Myocyte (in vitro differentiated cells): ENCODE measurements around the gene MAP2K5. TPM values are rescaled to one million over a fixed set of nuclear protein-coding genes. Genes with fewer than 3 reads are reported as not detected.

Experiments used
- DNase-seq: peaks from one replicate; pipeline ENCODE4 v3.0.0-alpha.2; 2012; ENCODE audit warnings: low read depth
- total RNA-seq: library from RNA; depleted of rRNA; stranded (reverse); fragments of >200 nt; gene quantifications from 2 replicates; pipeline ENCODE4 v1.2.3, GENCODE V29; 2014

MAP2K5 gene
- total RNA-seq, 1 donor from 2014 or later = 8.9 TPM

DNA sequence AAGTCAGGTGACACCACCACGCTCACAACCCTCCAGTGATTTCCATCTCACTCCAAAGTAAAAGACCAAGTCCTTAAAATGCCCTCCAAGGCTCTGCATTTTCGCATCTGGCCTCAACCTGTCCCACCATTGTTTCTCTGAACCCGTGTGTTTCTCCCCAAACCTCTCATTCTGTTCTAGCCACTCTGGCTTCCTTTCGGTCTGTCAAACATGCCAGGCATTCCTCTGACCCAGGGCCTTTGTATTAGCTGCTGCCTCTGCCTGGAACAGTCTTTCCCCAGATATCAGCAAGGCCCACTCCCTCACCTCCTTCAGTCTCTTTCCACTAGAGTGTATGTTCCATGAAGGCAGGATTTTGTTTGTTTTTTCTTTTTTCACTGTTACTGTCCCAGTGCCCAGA lies 16.0 kb downstream of the MAP2K5 start:
- no peak for DNase-seq

DNA sequence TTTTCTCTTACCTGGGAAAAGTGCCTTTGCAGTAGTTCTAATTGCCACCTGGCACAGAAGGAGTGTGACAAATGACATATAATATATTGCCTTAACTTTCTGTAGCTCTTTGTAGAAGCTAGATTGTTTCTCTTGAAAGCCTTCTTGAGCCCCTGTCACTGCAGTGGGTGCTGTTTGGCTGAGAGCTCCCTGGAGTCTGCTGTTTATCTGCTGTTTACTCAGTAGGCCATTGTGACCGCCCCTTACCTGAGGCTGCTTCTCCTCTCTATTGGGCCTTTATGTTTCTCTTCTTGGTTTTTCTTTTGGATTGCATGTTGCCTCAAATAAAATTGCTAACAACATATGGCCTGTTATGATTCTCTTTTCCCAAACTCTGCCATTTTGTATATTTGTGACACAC lies 16.7 kb downstream of the MAP2K5 start:
- no peak for DNase-seq

GRCh38 chr15:67559576-67559975 lies 17.1 kb downstream of the MAP2K5 start:
- no peak for DNase-seq

DNA sequence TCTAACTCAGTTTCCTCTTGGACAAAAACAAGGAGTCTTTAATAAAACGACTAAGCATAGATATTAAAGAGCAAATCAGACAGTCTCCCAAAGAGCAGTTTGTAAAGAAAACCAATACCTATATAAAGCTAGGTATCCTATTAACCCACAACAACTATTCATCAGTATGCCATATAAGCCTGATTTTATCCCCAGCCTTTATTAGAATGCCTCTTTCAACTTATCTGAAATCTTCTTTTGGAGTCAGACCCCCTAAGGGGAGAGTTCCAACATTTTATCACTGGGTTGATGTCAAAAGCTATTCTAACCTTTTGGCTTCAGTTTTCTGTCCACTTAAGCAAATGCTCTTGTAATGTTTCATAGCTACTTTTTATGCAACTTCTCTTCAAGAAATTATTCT lies 17.8 kb downstream of the MAP2K5 start:
- DNase-seq = no peak

- DNase-seq = no peak
These were observed 20.6 kb downstream of the MAP2K5 start for GRCh38 chr15:67563092-67563491.

DNA sequence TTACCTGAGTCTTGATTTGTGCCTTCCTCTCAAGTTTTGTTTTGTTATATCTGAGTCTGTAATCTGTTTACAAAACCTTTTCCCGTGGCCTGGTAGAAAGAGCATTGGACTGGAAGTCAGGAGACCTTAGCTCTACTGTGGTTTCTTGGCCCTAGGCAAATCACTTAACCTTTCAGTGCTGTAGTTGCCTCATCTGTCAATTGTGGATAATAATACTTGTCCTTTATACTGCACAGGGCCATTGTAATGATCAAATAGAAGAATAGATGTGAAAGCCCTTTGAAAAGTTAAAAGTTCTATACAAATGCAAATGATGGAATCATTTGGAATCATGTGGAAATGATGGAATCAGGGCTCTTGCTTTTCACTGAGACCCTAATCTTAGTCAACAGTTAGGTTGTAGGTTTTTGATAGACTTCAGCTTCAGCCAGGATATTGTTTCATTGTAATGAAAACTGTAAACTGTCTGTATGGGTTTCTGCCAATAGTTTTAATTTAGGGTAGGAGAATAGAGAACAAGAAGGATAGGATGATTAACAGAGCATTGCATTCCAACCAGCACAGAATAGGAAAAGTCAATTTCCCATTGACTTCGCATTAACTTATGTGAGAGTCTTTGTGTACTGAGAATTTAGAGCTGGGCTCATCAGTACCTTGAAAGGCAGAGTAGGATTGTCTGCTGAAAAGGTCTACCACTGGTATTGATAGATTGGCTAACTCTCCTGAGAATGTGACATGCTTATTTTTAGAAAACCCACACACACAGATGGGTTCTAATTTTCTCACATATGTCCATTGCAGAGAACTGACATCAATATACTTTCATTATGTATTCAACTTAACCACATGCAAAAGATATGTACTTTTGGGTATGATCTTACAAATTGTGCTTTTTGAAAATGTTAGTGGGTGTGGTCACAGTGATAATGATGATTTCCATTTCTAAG lies 21.8 kb downstream of the MAP2K5 start:
- DNase-seq = peak; percentile 6

- DNase-seq = no peak
These were observed 22.5 kb downstream of the MAP2K5 start for GRCh38 chr15:67564968-67565345.

DNA sequence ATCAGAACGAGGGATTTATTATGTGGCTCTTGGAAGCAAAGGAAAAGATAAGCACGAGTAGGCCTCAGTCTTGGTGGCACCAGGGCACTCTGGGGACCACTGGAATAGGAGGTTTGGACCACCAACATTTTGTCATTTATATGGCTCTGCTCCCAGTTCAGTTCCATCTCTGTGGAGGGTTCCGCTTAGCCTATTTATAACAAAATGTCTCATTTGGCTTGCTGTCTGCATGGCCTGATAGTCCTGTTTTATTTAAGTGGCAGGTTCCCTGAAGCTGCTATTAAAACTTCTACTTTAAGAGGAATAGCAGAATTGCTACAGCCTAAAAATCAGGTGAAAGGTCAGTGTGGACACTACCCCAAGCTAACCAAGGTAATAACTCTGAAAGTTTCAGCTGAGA lies 27.2 kb downstream of the MAP2K5 start:
- DNase-seq = peak; percentile 3

DNA sequence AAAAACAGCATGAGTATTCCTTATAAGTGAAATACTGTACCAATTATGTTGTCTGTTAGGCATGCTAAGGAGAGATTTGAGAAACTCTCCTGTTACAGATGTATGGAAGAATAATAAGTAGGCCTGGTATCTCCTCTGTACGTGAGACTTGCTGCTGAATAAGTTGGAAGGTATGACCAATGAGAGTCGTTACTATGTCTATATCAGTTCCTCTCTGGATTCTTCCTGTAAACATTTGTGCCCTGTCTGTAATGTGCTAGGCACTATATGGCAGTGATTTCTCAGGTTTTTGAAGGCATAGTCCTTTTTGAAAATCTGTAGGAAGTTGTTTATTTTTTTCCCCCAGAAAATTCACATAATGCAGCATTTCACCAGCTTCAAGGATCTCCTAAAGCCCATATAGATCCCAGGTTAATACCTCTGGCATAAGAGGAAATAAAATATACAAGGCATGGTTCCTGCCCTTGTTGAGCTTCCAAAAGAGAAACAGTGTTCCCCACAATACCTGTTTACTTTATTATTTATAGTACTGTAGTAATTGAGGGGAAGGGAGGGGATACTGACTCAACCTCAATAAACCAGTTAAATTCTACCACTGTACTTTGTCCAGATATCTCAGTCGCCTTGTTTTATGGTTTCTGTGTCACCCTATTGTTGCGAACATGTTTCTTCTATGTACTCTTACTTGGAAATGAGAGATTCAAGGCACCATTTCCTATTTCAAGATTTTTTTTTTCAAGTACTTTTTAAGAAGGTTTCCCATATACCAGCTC lies 28.6 kb downstream of the MAP2K5 start:
- no peak for DNase-seq

DNA sequence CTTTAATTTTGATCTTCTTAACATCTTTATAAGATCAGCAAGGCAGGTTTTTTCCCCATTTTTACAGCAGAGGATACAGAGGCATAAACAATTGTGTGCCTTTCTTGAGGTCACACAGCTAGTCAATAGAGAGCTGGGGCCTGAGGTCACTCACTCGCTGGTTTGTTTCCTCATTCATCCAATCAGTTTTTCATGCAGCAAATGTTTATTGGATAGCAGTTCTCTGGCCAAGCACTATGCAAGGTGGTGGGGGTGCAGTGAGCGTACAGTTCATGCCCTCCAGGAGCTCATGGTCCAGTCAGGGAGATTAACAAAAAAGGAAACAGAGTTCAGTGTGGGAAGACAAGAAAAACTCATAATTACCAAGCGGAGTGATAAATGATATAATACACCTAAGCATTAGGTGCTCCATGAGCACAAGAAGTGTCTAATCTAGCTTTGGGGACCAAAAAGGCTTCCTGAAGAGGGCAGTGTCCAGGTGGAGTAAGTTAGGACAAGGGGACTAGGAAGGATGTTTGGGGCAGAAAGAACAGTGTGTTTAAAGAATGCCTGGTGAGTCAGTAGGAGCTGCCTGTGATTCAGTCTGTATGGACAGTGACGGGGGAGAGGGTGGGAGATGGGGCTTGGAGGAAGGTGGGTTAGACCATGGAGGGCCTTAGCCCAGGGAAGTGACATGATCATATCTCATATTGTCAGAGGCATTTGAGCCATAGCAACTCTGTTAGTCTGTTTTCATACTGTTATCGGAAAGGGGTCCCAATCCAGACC lies 29.3 kb downstream of the MAP2K5 start:
- DNase-seq = no peak

- DNase-seq = no peak
These were observed 30.7 kb downstream of the MAP2K5 start for GRCh38 chr15:67573194-67573593.

DNA sequence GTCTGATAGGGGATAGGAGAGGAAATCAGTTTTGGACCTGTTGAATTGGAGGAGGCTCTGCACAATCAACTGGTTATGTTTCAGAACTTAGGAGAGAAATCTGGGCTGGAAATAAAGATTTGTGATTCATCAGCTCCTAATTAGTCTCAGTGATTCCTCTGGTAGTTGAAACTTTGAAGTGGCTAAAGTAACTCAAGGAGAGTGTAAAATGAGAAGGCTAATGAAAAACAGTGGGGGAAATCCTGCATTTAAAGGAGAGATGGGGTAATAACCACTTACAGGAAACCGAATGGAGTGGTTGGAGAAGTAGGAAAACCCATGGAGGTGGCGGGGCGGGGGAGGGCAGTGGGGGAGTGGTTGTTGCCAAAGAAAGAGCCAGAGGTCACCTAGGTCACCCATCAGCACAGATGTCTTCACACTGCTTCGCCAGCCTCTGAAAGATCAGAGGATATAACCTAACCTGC lies 32.6 kb downstream of the MAP2K5 start:
- no peak for DNase-seq

DNA sequence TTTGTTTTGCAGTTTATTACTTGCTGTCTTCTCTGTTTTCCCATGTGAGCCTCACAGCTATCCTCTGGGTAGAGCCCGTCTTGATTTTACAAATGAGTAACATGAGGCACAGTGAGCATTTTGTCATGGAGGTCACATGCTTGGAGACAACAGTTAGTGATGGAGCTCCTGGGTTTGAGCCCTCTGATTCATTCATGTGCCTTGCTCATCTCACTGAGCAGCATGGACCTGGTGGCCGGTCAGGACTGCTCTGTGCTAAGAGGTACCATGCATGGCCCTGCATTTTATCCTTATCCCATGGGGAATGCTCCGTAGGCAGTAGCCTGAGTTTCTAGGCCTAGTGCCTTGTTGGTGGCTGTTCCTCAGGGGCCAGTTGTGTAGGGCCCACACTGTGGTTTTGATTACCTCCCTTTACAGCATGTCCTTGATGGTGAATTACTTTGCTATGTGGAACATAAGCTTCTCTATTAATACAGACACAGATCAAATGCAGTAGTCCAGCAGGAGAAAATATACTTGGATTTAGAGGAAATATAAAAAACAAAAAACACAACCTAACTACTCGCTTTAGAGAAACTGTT lies 35.6 kb downstream of the MAP2K5 start:
- peak; percentile 12 for DNase-seq

GRCh38 chr15:67579164-67579563 lies 36.7 kb downstream of the MAP2K5 start:
- DNase-seq = no peak

GRCh38 chr15:67579967-67580366 lies 37.5 kb downstream of the MAP2K5 start:
- DNase-seq = no peak

DNA sequence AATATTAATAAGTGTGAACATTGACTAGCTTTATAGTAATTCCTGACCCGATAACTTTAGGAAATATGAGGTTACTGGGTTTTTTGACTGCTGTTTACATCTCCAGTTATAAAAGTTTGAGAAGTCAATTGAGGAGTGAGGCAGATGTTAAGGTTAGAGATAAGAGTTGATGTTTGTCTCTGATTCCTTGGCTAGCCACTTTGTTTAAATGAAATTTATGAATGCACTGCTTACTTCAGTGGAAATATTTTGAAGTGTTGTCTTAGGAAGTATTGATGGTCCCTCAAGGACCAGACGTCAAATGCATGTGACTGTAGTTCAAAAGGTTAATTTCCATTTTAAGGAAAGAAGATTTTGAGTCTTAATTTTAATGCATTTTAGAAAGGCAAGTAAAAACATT lies 41.7 kb downstream of the MAP2K5 start:
- no peak for DNase-seq

GRCh38 chr15:67585681-67586080 lies 43.2 kb downstream of the MAP2K5 start:
- DNase-seq = no peak

DNA sequence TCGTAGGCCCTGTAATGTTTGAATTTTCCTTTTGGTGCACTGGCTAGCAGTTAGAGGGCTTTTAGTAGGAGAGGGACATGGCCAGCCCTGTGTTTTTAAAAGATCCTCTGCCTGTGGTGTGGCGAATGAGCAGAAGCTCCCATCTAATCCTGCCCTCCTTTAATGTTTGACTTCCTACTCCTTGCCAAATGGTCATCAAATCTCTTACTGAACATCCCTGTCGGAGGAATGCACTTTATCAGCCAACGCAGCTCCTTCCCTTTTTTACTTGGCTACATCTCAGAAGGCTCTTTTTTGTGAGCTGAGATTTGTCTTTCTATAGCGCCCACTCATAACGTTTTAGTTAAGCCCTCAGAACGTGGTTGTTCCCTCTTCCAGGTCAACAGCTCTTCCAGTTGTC lies 44.8 kb downstream of the MAP2K5 start:
- no peak for DNase-seq

GRCh38 chr15:67587754-67588153 lies 45.3 kb downstream of the MAP2K5 start:
- no peak for DNase-seq

DNA sequence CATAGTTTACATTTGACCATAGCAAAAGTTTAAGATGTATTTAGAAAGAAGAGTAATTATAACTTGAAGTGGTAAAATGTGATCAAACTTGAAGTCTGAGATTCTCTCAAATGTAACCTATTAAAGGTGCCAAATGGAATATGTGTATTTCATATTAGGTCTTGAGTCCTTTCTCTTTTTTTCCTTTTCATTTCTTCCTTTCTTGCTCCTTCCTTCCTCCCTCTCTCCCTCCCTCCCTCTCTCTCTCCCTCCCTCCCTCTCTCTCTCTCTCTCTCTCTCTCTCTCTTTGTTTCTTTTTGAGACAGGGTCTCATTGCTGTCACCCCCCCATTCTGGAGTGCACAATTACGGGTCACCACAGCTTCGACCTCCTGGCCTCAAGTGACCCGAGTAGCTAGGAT lies 47.7 kb downstream of the MAP2K5 start:
- no peak for DNase-seq

GRCh38 chr15:67592245-67592644 lies 49.7 kb downstream of the MAP2K5 start:
- DNase-seq = no peak
